ENCODE results near the gene WFDC5.

WFDC5 gene

GRCh38 chr20:45110301-45110700, 4.7 kb downstream of the WFDC5 start:
- CTCF ChIA-PET, result interaction anchor here (0.6 to 6.3 kb wide), 8 partner anchors 8 to 201 kb away, joined by 3 to 44 read pairs (median 5); no protein-coding TSS in a partner anchor

More at GRCh38 chr20:45110301-45110700, 4.7 kb downstream of the WFDC5 start:
- Histone ChIP-seq H3K36me3 (ENCODE audit: control insufficient read depth in 2 of 2, insufficient read depth in 1 of 2, low read length in 2 of 2) (no peaks in the 10 kb centered on the region), H3K27ac (ENCODE audit: extremely low read depth, low read depth, low read length) (no peak overlapping the region), H3K4me3 (ENCODE audit: low read depth, low read length) (no peak overlapping the region), H3K4me1 (ENCODE audit: control insufficient read depth, insufficient read depth, low read length) (no peaks in the 10 kb centered on the region), H3K9me3 (ENCODE audit: control insufficient read depth, insufficient read depth, low read depth, low read length) (no peaks in the 10 kb centered on the region)
- TF ChIP-seq, protein P1, sequence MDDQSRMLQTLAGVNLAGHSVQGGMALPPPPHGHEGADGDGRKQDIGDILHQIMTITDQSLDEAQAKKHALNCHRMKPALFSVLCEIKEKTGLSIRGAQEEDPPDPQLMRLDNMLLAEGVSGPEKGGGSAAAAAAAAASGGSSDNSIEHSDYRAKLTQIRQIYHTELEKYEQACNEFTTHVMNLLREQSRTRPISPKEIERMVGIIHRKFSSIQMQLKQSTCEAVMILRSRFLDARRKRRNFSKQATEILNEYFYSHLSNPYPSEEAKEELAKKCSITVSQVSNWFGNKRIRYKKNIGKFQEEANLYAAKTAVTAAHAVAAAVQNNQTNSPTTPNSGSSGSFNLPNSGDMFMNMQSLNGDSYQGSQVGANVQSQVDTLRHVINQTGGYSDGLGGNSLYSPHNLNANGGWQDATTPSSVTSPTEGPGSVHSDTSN (CRISPR knock-in tag; IDR thresholded peaks at IDR 0.05), result no peak
- TF ChIP-seq INSM2 (tag by site-specific recombination; IDR thresholded peaks at IDR 0.05) (no peak), ZNF645 (tag by site-specific recombination; IDR thresholded peaks at IDR 0.05) (no peak), OSR2 (tag by site-specific recombination; IDR thresholded peaks at IDR 0.05) (no peak), ZNF660 (tag by site-specific recombination; IDR thresholded peaks at IDR 0.05) (no peak), ZBTB1 (tag by site-specific recombination; IDR thresholded peaks at IDR 0.05) (no peak), ZNF610 (tag by site-specific recombination; IDR thresholded peaks at IDR 0.05; ENCODE audit: borderline replicate concordance) (no peak), ZNF221 (tag by site-specific recombination; IDR thresholded peaks at IDR 0.05; ENCODE audit: borderline replicate concordance) (no peak), ZBTB44 (tag by site-specific recombination; IDR thresholded peaks at IDR 0.05) (no peak), ZSCAN16 (tag by site-specific recombination; IDR thresholded peaks at IDR 0.05) (no peak), ZNF76 (tag by site-specific recombination; IDR thresholded peaks at IDR 0.05; ENCODE audit: borderline replicate concordance, low read depth) (no peak), SP2 (tag by site-specific recombination; IDR thresholded peaks at IDR 0.05) (no peak)
- TF ChIP-seq, protein P2, sequence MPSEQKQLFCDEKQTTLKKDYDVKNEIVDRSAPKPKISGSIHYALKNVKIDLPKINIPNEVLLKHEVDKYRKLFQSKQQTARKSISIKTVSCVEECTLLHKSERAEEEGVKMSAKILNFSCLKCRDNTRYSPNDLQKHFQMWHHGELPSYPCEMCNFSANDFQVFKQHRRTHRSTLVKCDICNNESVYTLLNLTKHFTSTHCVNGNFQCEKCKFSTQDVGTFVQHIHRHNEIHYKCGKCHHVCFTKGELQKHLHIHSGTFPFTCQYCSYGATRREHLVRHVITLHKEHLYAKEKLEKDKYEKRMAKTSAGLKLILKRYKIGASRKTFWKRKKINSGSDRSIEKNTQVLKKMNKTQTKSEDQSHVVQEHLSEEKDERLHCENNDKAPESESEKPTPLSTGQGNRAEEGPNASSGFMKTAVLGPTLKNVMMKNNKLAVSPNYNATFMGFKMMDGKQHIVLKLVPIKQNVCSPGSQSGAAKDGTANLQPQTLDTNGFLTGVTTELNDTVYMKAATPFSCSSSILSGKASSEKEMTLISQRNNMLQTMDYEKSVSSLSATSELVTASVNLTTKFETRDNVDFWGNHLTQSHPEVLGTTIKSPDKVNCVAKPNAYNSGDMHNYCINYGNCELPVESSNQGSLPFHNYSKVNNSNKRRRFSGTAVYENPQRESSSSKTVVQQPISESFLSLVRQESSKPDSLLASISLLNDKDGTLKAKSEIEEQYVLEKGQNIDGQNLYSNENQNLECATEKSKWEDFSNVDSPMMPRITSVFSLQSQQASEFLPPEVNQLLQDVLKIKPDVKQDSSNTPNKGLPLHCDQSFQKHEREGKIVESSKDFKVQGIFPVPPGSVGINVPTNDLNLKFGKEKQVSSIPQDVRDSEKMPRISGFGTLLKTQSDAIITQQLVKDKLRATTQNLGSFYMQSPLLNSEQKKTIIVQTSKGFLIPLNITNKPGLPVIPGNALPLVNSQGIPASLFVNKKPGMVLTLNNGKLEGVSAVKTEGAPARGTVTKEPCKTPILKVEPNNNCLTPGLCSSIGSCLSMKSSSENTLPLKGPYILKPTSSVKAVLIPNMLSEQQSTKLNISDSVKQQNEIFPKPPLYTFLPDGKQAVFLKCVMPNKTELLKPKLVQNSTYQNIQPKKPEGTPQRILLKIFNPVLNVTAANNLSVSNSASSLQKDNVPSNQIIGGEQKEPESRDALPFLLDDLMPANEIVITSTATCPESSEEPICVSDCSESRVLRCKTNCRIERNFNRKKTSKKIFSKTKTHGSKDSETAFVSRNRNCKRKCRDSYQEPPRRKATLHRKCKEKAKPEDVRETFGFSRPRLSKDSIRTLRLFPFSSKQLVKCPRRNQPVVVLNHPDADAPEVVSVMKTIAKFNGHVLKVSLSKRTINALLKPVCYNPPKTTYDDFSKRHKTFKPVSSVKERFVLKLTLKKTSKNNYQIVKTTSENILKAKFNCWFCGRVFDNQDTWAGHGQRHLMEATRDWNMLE (tag by site-specific recombination; conservative IDR thresholded peaks at IDR 0.05; ENCODE audit: low read depth), result no peak
- POLR2A ChIA-PET, result no interaction called here
